Measurements from ENCODE around the gene MICAL3.

DNA sequence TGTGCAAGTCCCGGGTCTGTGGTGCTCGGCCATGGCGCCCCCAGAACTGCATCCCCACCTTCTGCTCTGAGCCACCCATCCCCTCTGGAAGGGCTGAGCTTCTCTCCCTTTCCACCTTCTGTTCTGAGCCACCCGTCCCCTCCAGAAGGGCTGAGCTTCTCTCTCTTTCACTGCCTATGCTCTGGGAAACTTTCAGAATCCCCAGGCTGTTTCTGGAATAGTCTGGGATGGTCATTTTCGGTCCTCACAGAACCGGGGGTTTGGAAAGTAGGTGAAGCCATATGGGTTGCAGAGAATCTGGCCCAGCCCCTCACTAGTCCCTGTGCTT lies 246.7 kb downstream of the MICAL3 start:
- TF ChIP-seq, protein P1, sequence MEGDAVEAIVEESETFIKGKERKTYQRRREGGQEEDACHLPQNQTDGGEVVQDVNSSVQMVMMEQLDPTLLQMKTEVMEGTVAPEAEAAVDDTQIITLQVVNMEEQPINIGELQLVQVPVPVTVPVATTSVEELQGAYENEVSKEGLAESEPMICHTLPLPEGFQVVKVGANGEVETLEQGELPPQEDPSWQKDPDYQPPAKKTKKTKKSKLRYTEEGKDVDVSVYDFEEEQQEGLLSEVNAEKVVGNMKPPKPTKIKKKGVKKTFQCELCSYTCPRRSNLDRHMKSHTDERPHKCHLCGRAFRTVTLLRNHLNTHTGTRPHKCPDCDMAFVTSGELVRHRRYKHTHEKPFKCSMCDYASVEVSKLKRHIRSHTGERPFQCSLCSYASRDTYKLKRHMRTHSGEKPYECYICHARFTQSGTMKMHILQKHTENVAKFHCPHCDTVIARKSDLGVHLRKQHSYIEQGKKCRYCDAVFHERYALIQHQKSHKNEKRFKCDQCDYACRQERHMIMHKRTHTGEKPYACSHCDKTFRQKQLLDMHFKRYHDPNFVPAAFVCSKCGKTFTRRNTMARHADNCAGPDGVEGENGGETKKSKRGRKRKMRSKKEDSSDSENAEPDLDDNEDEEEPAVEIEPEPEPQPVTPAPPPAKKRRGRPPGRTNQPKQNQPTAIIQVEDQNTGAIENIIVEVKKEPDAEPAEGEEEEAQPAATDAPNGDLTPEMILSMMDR (IDR thresholded peaks at IDR 0.05), result no peak
- no peak for TF ChIP-seq POLR2A (IDR thresholded peaks at IDR 0.05)

Measured in tibial nerve (tissue), 3 donors.